NCI-H1105 treated with DMSO at 0.1 percent for 48 hours (cell line): ENCODE results near the gene ADAM15.

Experiments
- DNase-seq: peaks from one replicate; lab custom pipeline; 2025; lab: John Stamatoyannopoulos, UW

ADAM15 gene

GRCh38 chr1:155050560-155051341 lies at the start of gene ADAM15:
ADAM15 (plus strand) TSS chr1:155051316; CDS start chr1:155051387, 71 bp downstream.
- peak; percentile 52 for DNase-seq

GRCh38 chr1:155001425-155001674 lies 49.8 kb upstream of the ADAM15 start:
- DNase-seq = no peak

- peak; percentile 98 for DNase-seq
Observed at GRCh38 chr1:155001675-155002463, 49.2 kb upstream of the ADAM15 start.

GRCh38 chr1:155002464-155003226 lies 48.5 kb upstream of the ADAM15 start, which contains the start of gene ZBTB7B:
ZBTB7B (plus strand) TSS chr1:155002802; CDS start chr1:155014661, 11,859 bp downstream.
- DNase-seq = no peak

GRCh38 chr1:155003227-155003765 lies 47.8 kb upstream of the ADAM15 start:
- peak; percentile 32 for DNase-seq

- DNase-seq = no peak
Observed at GRCh38 chr1:155003766-155004351, 47.3 kb upstream of the ADAM15 start.

GRCh38 chr1:155004352-155005075 lies 46.6 kb upstream of the ADAM15 start:
- DNase-seq = no peak

GRCh38 chr1:155005076-155006011 lies 45.8 kb upstream of the ADAM15 start:
- no peak for DNase-seq

- peak; percentile 2 for DNase-seq
Observed at GRCh38 chr1:155006601-155007101, 44.5 kb upstream of the ADAM15 start.

GRCh38 chr1:155007251-155007828 lies 43.8 kb upstream of the ADAM15 start:
- no peak for DNase-seq

GRCh38 chr1:155008015-155008941 lies 42.8 kb upstream of the ADAM15 start:
- DNase-seq = no peak

GRCh38 chr1:155009221-155009711 lies 41.9 kb upstream of the ADAM15 start:
- DNase-seq = no peak

GRCh38 chr1:155009742-155010141 lies 41.4 kb upstream of the ADAM15 start:
- DNase-seq = no peak

- DNase-seq = no peak
Observed at GRCh38 chr1:155010211-155010918, 40.8 kb upstream of the ADAM15 start.

- DNase-seq = no peak
Observed at GRCh38 chr1:155011004-155011416, 40.1 kb upstream of the ADAM15 start.

GRCh38 chr1:155011437-155012025 lies 39.6 kb upstream of the ADAM15 start:
- no peak for DNase-seq

- peak; percentile 8 for DNase-seq
Observed at GRCh38 chr1:155012026-155012546, 39.0 kb upstream of the ADAM15 start.
